Measurements from ENCODE around the gene GRIK4. TPM values are rescaled to one million over a fixed set of nuclear protein-coding genes. Genes with fewer than 3 reads are reported as not detected.
"Not testable (repeated sequence)": the region's sequence is repeated elsewhere in the genome, so short reads cannot be mapped to it uniquely, and the experiment has no call there.

The GRIK4 gene
- total and polyA plus RNA-seq, 7 donors, result 0.04 to 0.11 (median 0.04) TPM; not detected in 4

GRCh38 chr11:120784566-120785251, 273.2 kb downstream of the GRIK4 start:
- DNase-seq, result no peak
- no peak for ATAC-seq

GRCh38 chr11:120785576-120785975, 274.0 kb downstream of the GRIK4 start:
- ATAC-seq (no peak), DNase-seq (no peak)
- Histone ChIP-seq H3K27ac (no peak overlapping the region), H3K9me3 (no peaks in the 10 kb centered on the region), H3K4me3 (no peak overlapping the region), H3K27me3 (ENCODE audit: insufficient read depth in 3 of 3, low read length in 2 of 3) (peaks cover 0 to 28% (median 0%) of the 10 kb centered on the region in 3 donors), H3K4me1 (no peaks in the 10 kb centered on the region), H3K36me3 (ENCODE audit: insufficient read depth in 1 of 2, low read depth in 1 of 2) (no peaks in the 10 kb centered on the region)
- 75 to 82% (median 78%) methylated on average over 9 of the region's 9 CpGs for WGBS, 3 donors
- intact Hi-C loops (cut with DNase I), result no loop called here
- TF ChIP-seq CTCF (IDR thresholded peaks at IDR 0.05), result no peak

More at GRCh38 chr11:120784566-120785251, 273.2 kb downstream of the GRIK4 start:
- H3K36me3 ChIP-seq (ENCODE audit: insufficient read depth in 1 of 2, low read depth in 1 of 2), result no peaks in the 10 kb centered on the region
- no peaks in the 10 kb centered on the region for H3K9me3 ChIP-seq
- H3K4me3 ChIP-seq, result no peak overlapping the region
- H3K4me1 ChIP-seq, result no peaks in the 10 kb centered on the region
- no peak overlapping the region for H3K27ac ChIP-seq
- intact Hi-C loops (cut with DNase I), result no loop called here
- TF ChIP-seq CTCF (IDR thresholded peaks at IDR 0.05), result no peak
- H3K27me3 ChIP-seq (ENCODE audit: insufficient read depth in 3 of 3, low read length in 2 of 3), result peaks cover 0 to 23% (median 0%) of the 10 kb centered on the region in 3 donors
- WGBS, 3 donors, result 62 to 67% (median 66%) methylated on average over 12 of the region's 12 CpGs

- Histone ChIP-seq H3K9me3 (no peaks in the 10 kb centered on the region), H3K36me3 (ENCODE audit: insufficient read depth in 1 of 2, low read depth in 1 of 2) (no peaks in the 10 kb centered on the region), H3K4me1 (no peaks in the 10 kb centered on the region), H3K27me3 (ENCODE audit: insufficient read depth in 3 of 3, low read length in 2 of 3) (peaks cover 0 to 28% (median 0%) of the 10 kb centered on the region in 3 donors), H3K27ac (no peak overlapping the region), H3K4me3 (no peak overlapping the region)
- TF ChIP-seq CTCF (IDR thresholded peaks at IDR 0.05), result no peak
- ATAC-seq (no peak), DNase-seq (no peak)
- intact Hi-C loops (cut with DNase I), result no loop called here
- WGBS, 3 donors, result 83 to 95% (median 95%) methylated on average over 4 of the region's 4 CpGs
Observed at GRCh38 chr11:120786206-120786735, 274.7 kb downstream of the GRIK4 start.

- H3K4me1 ChIP-seq; H3K36me3 ChIP-seq (ENCODE audit: insufficient read depth in 1 of 2, low read depth in 1 of 2); DNase-seq; intact Hi-C loops (cut with DNase I); ATAC-seq; H3K9me3 ChIP-seq; H3K27ac ChIP-seq; H3K4me3 ChIP-seq: not testable (repeated sequence)
- 82 to 90% (median 84%) methylated on average over 8 to 9 of the region's 9 CpGs for WGBS, 3 donors
- H3K27me3 ChIP-seq (ENCODE audit: insufficient read depth in 3 of 3, low read length in 2 of 3), result peaks cover 0 to 37% (median 0%) of the 10 kb centered on the region in 3 donors
Observed at GRCh38 chr11:120787224-120787623, 275.7 kb downstream of the GRIK4 start.

- Histone ChIP-seq H3K27me3 (ENCODE audit: insufficient read depth in 3 of 3, low read length in 2 of 3) (peaks cover 0 to 40% (median 0%) of the 10 kb centered on the region in 3 donors), H3K4me3 (no peak overlapping the region), H3K27ac (no peak overlapping the region), H3K4me1 (no peaks in the 10 kb centered on the region), H3K9me3 (no peaks in the 10 kb centered on the region), H3K36me3 (ENCODE audit: insufficient read depth in 1 of 2, low read depth in 1 of 2) (no peaks in the 10 kb centered on the region)
- TF ChIP-seq CTCF (IDR thresholded peaks at IDR 0.05), result no peak
- ATAC-seq, result no peak
- DNase-seq, result no peak
- intact Hi-C loops (cut with DNase I), result no loop called here
- WGBS, 3 donors, result 84 to 87% (median 85%) methylated on average over 9 of the region's 9 CpGs
Observed at GRCh38 chr11:120789391-120789790, 277.8 kb downstream of the GRIK4 start.
